PC-3 (cell line): ENCODE data around the gene SRGAP2B. TPM values are rescaled to one million over a fixed set of nuclear protein-coding genes. Genes with fewer than 3 reads are reported as not detected.
"Not testable (repeated sequence)": the region's sequence is repeated elsewhere in the genome, so short reads cannot be mapped to it uniquely, and the experiment has no call there.

Source experiments
- ATAC-seq: fragments of 200-7000 bp; cut with Tn5 transposase; 2 replicates; pipeline ENCODE4 v1.9.1; 2020; ENCODE audit warnings: mild to moderate bottlenecking, moderate library complexity
- BruUV-seq: library from RNA; stranded (reverse); fragments of 400-500 nt; replicated peaks from 2 replicates; lab custom pipeline; 2021; lab: Mats Ljungman, UMichigan
- CTCF ChIA-PET: fragments of 300-600 bp; sonication (Branson Sonifier 250); formaldehyde crosslinking; loops from one replicate; lab custom pipeline; 2022; ENCODE audit warnings: antibody characterized with exemption; lab: Charles Lee
- POLR2A ChIA-PET: fragments of 300-600 bp; sonication (Branson Sonifier 250); formaldehyde crosslinking; loops from one replicate; lab custom pipeline; 2022; ENCODE audit warnings: antibody characterized with exemption; ENCODE audit not compliant: unreplicated experiment; lab: Charles Lee
- DNase-seq: peaks from one replicate; pipeline ENCODE4 v3.0.0-alpha.2; 2015
- H2AFZ ChIP-seq: fragments of 300-600 bp; sonication (generic); 2 replicates; pipeline ENCODE4 v1.6.0; 2016; ENCODE audit warnings: antibody characterized with exemption, low read length
- H3F3A ChIP-seq: fragments of 300-600 bp; sonication (generic); one replicate; pipeline ENCODE4 v1.6.0; 2017; ENCODE audit warnings: antibody characterized with exemption, low read length, control low read depth, mild to moderate bottlenecking; ENCODE audit not compliant: unreplicated experiment
- H3K27ac ChIP-seq: fragments of 300-600 bp; sonication (generic); 2 replicates; pipeline ENCODE4 v1.5.1; 2016; ENCODE audit warnings: mild to moderate bottlenecking, low read length
- H3K27me3 ChIP-seq: fragments of 300-600 bp; sonication (generic); 2 replicates; pipeline ENCODE4 v1.6.1; 2016; ENCODE audit warnings: low read length, mixed read lengths
- H3K36me3 ChIP-seq: fragments of 300-600 bp; sonication (generic); 2 replicates; pipeline ENCODE4 v1.6.1; 2016; ENCODE audit warnings: low read depth, mixed run types, low read length, mixed read lengths
- H3K4me1 ChIP-seq: fragments of 300-600 bp; sonication (generic); 2 replicates; pipeline ENCODE4 v1.5.1; 2016; ENCODE audit warnings: low read length; ENCODE audit not compliant: insufficient read depth
- H3K4me2 ChIP-seq: fragments of 300-600 bp; sonication (generic); 2 replicates; pipeline ENCODE4 v1.6.0; 2016; ENCODE audit warnings: low read length
- H3K4me3 ChIP-seq: fragments of 300-600 bp; sonication (generic); 2 replicates; pipeline ENCODE4 v1.5.1; 2016; ENCODE audit warnings: mild to moderate bottlenecking, low read length, mixed read lengths
- H3K79me2 ChIP-seq: fragments of 300-600 bp; sonication (generic); 2 replicates; pipeline ENCODE4 v1.6.1; 2017; ENCODE audit warnings: low read length, mixed read lengths
- H3K9ac ChIP-seq: fragments of 300-600 bp; sonication (generic); 2 replicates; pipeline ENCODE4 v1.6.0; 2016; ENCODE audit warnings: mild to moderate bottlenecking, low read length
- H3K9me2 ChIP-seq: fragments of 300-600 bp; sonication (generic); replicated peaks from 2 replicates; pipeline ENCODE4 v1.6.1; 2016; ENCODE audit warnings: mixed run types, low read length, mixed read lengths
- H3K9me3 ChIP-seq: fragments of 300-600 bp; sonication (generic); 2 replicates; pipeline ENCODE4 v1.6.1; 2016; ENCODE audit warnings: low read length, mixed read lengths
- H4K20me1 ChIP-seq: fragments of 300-600 bp; sonication (generic); 2 replicates; pipeline ENCODE4 v1.6.1; 2016; ENCODE audit warnings: low read length, mixed read lengths
- intact Hi-C: fragments of 100-400 bp; cut with micrococcal nuclease; formaldehyde crosslinking; loops from 2 replicates; pipeline ENCODE4 v1.9.0; 2023
- total RNA-seq: library from RNA; depleted of rRNA; stranded (reverse); fragments of >200 nt; gene quantifications from 2 replicates; pipeline ENCODE4 v1.2.3, GENCODE V29; 2014

SRGAP2B gene
- total RNA-seq, 1 experiment from 2014 or later = 14.3 TPM

DNA sequence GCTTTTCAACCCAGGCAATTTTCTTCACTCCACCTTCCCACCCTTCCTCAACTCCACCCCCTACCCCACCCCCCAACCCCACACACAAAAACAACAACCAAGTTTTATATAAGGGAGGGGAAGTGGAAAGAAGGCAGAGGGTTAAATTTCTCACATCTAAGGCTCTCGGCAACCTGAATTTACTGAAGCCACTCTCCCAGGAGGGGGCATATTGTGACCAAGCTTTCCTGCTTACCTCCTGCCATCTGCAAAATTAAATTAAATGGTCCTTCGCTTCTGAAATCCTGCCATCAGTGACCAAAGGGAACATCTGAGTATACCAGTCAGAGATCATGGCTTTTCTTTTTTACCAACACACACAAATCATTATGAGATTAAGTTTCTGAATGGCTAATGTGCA is 72.9 kb downstream of the SRGAP2B start:
- H3K27ac ChIP-seq, H3F3A ChIP-seq, H3K9ac ChIP-seq, intact Hi-C loops, H2AFZ ChIP-seq, H3K9me3 ChIP-seq, H4K20me1 ChIP-seq, H3K4me2 ChIP-seq, BruUV-seq, H3K79me2 ChIP-seq, CTCF ChIA-PET, ATAC-seq, H3K4me1 ChIP-seq, H3K9me2 ChIP-seq, H3K36me3 ChIP-seq, H3K4me3 ChIP-seq, POLR2A ChIA-PET, H3K27me3 ChIP-seq: not testable (repeated sequence)
- peak; percentile 0 for DNase-seq

DNA sequence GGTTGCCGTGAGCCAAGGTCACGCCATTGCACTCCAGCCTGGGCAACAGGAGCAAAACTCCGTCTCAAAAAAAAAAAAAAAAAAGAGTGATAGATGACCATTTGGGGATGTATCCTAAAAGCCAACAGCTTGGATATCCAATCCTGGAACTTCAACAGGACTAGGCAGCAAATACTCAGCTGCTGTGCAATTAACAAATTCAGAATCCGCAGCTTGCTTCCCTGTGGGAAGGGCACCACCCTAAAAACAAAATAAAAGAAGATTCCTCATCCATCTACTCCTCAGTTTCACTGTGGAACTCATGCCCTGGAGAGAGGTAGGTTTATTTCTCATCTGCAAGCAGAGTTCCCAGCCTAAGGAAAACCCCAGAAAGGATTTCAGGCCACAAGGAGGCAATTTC is 73.4 kb downstream of the SRGAP2B start:
- DNase-seq, H3K4me3 ChIP-seq, H3F3A ChIP-seq, H3K9me3 ChIP-seq, H3K9me2 ChIP-seq, H3K27ac ChIP-seq, H3K4me2 ChIP-seq, CTCF ChIA-PET, H3K36me3 ChIP-seq, H4K20me1 ChIP-seq, H3K79me2 ChIP-seq, intact Hi-C loops, ATAC-seq, H2AFZ ChIP-seq, H3K9ac ChIP-seq, BruUV-seq, POLR2A ChIA-PET, H3K4me1 ChIP-seq, H3K27me3 ChIP-seq: not testable (repeated sequence)

DNA sequence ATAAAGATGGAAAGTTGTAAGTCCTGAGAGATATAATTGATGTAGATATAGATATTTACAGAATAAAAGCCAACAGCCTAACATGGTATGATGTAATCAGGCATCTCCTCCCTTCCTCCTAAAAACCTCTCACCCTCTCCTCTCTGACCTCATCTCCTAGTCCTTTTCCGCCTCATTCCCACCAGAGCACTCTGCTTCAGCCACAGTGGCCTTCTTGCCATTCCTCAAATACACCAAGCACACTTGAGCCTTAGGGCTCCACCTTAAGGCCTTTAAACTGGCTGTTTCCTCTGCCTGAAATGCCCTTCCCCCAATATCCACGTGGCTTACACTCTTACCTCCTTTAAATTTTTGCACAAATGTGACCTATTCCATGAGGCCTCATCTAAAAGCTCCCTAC is 75.4 kb downstream of the SRGAP2B start:
- H3K9me2 ChIP-seq, ATAC-seq, H3K4me3 ChIP-seq, CTCF ChIA-PET, H3K9me3 ChIP-seq, intact Hi-C loops, H3F3A ChIP-seq, H3K9ac ChIP-seq, DNase-seq, H4K20me1 ChIP-seq, H3K4me1 ChIP-seq, H3K27ac ChIP-seq, POLR2A ChIA-PET, H2AFZ ChIP-seq, H3K79me2 ChIP-seq, H3K27me3 ChIP-seq, H3K4me2 ChIP-seq, BruUV-seq, H3K36me3 ChIP-seq: not testable (repeated sequence)

DNA sequence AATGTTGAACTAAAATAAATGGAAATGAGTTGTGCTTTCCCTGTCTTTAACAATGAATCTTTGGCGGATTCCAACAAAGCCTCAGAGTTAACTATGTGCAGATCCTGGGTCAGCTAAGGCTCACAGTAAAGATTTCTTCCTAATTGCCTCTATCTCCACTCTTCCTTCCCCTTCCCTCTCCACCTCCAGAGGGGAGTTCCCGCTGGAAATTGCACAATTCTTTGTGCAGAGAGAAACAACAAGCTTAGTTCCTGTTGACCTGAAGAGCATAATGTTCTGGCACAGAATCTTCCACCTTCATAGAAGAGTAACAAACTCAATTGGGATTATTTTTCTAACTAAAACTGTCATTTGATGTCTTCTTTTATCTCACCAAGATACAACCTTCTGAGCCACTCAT is 77.4 kb downstream of the SRGAP2B start:
- ATAC-seq, H3K9me2 ChIP-seq, H3K4me2 ChIP-seq, intact Hi-C loops, DNase-seq, H3F3A ChIP-seq, H2AFZ ChIP-seq, H4K20me1 ChIP-seq, H3K4me3 ChIP-seq, CTCF ChIA-PET, H3K79me2 ChIP-seq, POLR2A ChIA-PET, H3K9me3 ChIP-seq, H3K27ac ChIP-seq, H3K9ac ChIP-seq, BruUV-seq, H3K27me3 ChIP-seq, H3K36me3 ChIP-seq, H3K4me1 ChIP-seq: not testable (repeated sequence)

DNA sequence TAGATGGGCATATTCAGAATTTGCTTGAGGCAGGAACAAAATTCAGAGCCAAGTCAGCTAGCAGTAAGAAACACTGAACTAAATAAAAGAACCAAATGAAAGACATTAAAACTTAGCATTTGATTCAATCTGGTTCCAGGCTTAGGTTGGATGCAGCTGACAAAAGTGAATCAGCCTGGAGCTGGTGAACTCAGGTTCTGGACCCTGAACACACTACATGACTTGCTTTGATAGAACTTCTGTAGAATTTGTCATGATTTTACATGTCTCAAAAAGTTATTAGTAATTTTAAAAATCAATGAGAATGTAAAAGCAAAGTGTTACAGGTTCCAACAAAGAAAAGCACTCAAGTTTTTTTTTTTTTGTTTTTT is 78.7 kb downstream of the SRGAP2B start:
- H3K9me2 ChIP-seq, H3K4me3 ChIP-seq, H3F3A ChIP-seq, CTCF ChIA-PET, POLR2A ChIA-PET, H3K27me3 ChIP-seq, H3K79me2 ChIP-seq, H3K4me2 ChIP-seq, intact Hi-C loops, H3K4me1 ChIP-seq, H2AFZ ChIP-seq, DNase-seq, H3K9me3 ChIP-seq, H3K36me3 ChIP-seq, H4K20me1 ChIP-seq, H3K27ac ChIP-seq, H3K9ac ChIP-seq, BruUV-seq: not testable (repeated sequence)
- ATAC-seq = peak; percentile 22; the same call in 1 of the 2 replicates

DNA sequence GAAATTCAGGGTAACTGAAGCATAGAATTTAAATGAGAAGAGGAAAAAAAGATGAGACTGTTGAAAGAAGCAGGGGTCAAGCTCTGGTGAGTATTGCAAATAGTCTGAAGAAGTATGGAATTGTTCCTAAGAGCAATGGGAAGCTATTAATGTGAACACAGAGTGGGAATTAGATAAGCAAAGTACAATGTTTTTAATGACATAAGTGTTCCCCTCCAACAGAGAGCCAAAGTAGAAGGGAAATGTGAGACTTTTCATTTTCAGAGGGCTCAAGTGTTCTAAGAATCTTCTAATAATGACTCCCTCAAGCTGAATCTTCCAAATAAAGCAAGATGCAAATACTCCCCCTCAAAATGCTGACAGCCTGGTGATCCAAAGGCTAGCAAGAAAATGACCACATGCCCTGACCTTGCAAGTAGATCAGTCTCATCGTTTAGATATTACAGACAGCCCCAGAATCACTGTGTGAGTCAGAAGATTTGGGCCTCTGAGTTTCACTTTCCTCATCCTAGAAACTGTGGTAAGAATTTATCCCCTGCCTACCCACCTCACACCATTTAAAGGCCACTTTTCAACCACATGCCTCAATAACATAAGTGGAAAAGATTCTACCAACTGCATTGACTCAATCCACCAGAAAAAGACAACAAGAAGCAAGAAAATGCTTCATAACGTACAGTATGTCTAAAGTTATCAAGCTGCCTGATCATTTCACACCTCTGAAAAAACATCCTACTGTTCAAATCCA is 79.2 kb downstream of the SRGAP2B start:
- H3K9me3 ChIP-seq, H3K27ac ChIP-seq, H3K27me3 ChIP-seq, intact Hi-C loops, H3K4me2 ChIP-seq, H3K4me3 ChIP-seq, H3K4me1 ChIP-seq, H3K36me3 ChIP-seq, H2AFZ ChIP-seq, H3K79me2 ChIP-seq, H4K20me1 ChIP-seq, H3K9ac ChIP-seq, CTCF ChIA-PET, H3K9me2 ChIP-seq, BruUV-seq, DNase-seq, H3F3A ChIP-seq, POLR2A ChIA-PET: not testable (repeated sequence)
- peak; percentile 75 for ATAC-seq

DNA sequence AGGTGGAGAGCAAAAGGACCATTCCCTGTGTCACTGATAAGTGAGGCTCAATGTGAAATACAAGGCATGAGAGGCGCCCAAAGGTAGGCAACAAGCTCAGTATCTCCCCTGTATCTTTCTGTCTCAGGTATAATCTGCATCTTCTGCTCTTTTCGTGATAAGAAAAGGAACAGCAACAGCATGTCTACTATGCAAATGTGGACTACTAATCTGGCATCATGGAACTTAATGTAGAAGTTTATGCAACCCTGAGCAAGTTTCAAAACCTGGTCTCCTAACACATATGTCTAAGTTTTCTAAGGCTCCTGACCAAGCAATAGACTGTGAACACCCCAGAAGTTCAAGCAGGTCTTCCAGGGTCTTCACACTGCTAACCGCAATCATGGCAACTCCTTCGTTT is 81.8 kb downstream of the SRGAP2B start:
- BruUV-seq, H2AFZ ChIP-seq, H3K4me1 ChIP-seq, H3K36me3 ChIP-seq, H3K9ac ChIP-seq, DNase-seq, POLR2A ChIA-PET, H3K27me3 ChIP-seq, H3K27ac ChIP-seq, H3K9me2 ChIP-seq, H3K9me3 ChIP-seq, H3K4me2 ChIP-seq, H3K79me2 ChIP-seq, CTCF ChIA-PET, H3F3A ChIP-seq, H3K4me3 ChIP-seq, H4K20me1 ChIP-seq, intact Hi-C loops, ATAC-seq: not testable (repeated sequence)
